Kidney (tissue), 14 donors: ENCODE data around the gene CHD6. TPM values are rescaled to one million over a fixed set of nuclear protein-coding genes. Genes with fewer than 3 reads are reported as not detected.

Experiments
- DNase-seq, 5 donors: peaks; one replicate each; pipeline ENCODE4 v3.0.0-alpha.2; 2013 to 2020
- FAIRE-seq: peaks from 2 replicates; lab custom pipeline; 2012; peaks lifted over from hg19 to GRCh38; lab: Jason Lieb, UNC
- H3K27ac ChIP-seq, 2 donors: one replicate each; pipeline ENCODE4 v1.7.0; 2013; ENCODE audit warnings: low read depth in 2 of 2, low read length in 2 of 2, inconsistent platforms in 1 of 2
- H3K27me3 ChIP-seq: one replicate; pipeline ENCODE4 v1.7.1; 2013; ENCODE audit warnings: low read length, inconsistent platforms; ENCODE audit not compliant: control insufficient read depth, insufficient read depth
- H3K36me3 ChIP-seq, 3 donors: one replicate each; pipeline versions ENCODE4 v1.7.0 to v1.7.1; 2013; ENCODE audit warnings: low read length in 3 of 3, control low read depth in 1 of 3, inconsistent platforms in 1 of 3; ENCODE audit not compliant: insufficient read depth in 3 of 3, control insufficient read depth in 2 of 3
- H3K4me1 ChIP-seq, 3 donors: one replicate each; pipeline versions ENCODE4 v1.7.0 to v1.7.1; 2013; ENCODE audit warnings: low read length in 3 of 3, inconsistent platforms in 1 of 3, low read depth in 1 of 3; ENCODE audit not compliant: control insufficient read depth in 2 of 3, insufficient read depth in 2 of 3
- H3K4me3 ChIP-seq, 3 donors: one replicate each; pipeline versions ENCODE4 v1.7.0 to v1.8.1; 2013; ENCODE audit warnings: low read length in 3 of 3, control low read depth in 1 of 3, inconsistent platforms in 1 of 3
- H3K9ac ChIP-seq, 3 donors: one replicate each; pipeline versions ENCODE4 v1.7.0 to v1.7.1; 2013; ENCODE audit warnings: low read length in 3 of 3, control low read depth in 1 of 3, inconsistent platforms in 1 of 3
- H3K9me3 ChIP-seq, 3 donors: one replicate each; pipeline versions ENCODE4 v1.7.0 to v1.7.1; 2013; ENCODE audit warnings: low read length in 3 of 3, control low read depth in 1 of 3, inconsistent platforms in 1 of 3; ENCODE audit not compliant: control insufficient read depth in 2 of 3, insufficient read depth in 1 of 3
- CTCF ChIP-seq: IDR thresholded peaks from 3 replicates; pipeline ENCODE4 v1.5.1; 2012; ENCODE audit warnings: mild to moderate bottlenecking, moderate library complexity, borderline replicate concordance; ENCODE audit not compliant: insufficient read depth; ENCODE audit errors: extremely low read depth
- intact Hi-C: fragments of 100-400 bp; cut with DNase I; formaldehyde crosslinking; loops from one replicate; pipeline ENCODE4 v1.11.1; 2022
- polyA plus RNA-seq: library from polyadenylated mRNA; stranded (reverse); fragments of 350-450 nt; fragmentation: Illumina TruSeq; extraction: RNeasy Lipid Tissue Mini Kit (QIAGEN cat#74804); gene quantifications from one replicate; pipeline ENCODE4 v1.2.3, GENCODE V29; 2014; ENCODE audit warnings: low read depth, low replicate concordance; ENCODE audit not compliant: insufficient read depth
- total RNA-seq: library from RNA; stranded (reverse); fragmentation: NEBNext Ultra II Directional; extraction: Animal tissue kit (Norgen Biotek cat#: 25700); gene quantifications from one replicate; pipeline ENCODE4 v1.2.1, GENCODE V29; 2021
- donor health status: control.
- donor health status: control.
- donor health status: control.
- donor health status: control.
- donor health status: control.
- donor health status: DM: yes; HTN: yes; CAD: no.
- donor health status: Normal renal cell carcinoma (clear cell type).

Gene CHD6
- total and polyA plus RNA-seq, 2 donors from 2014 or later, result 4.5 to 53.5 TPM

GRCh38 chr20:41577129-41578009 is 40.8 kb downstream of the CHD6 start:
- no peak for FAIRE-seq
- Histone ChIP-seq H3K27ac (no peak overlapping the region), H3K9me3 (no peaks in the 10 kb centered on the region), H3K36me3 (no peaks in the 10 kb centered on the region), H3K27me3 (no peaks in the 10 kb centered on the region), H3K4me1 (peaks cover 0 to 25% (median 8%) of the 10 kb centered on the region in 3 donors), H3K9ac (no peak overlapping the region), H3K4me3 (no peak overlapping the region)
- intact Hi-C loops, result no loop called here
- no peak for TF ChIP-seq CTCF
- DNase-seq, result peak in 2 of 5 donors; percentile 13 to 26

GRCh38 chr20:41575412-41575811 is 42.8 kb downstream of the CHD6 start:
- Histone ChIP-seq H3K9me3 (no peaks in the 10 kb centered on the region), H3K36me3 (no peaks in the 10 kb centered on the region), H3K27me3 (no peaks in the 10 kb centered on the region), H3K4me3 (no peak overlapping the region), H3K4me1 (peaks cover 0 to 21% (median 14%) of the 10 kb centered on the region in 3 donors), H3K27ac (no peak overlapping the region), H3K9ac (no peak overlapping the region)
- intact Hi-C loops, result no loop called here
- no peak for TF ChIP-seq CTCF
- no peak for DNase-seq
- no peak for FAIRE-seq

GRCh38 chr20:41574802-41575389 is 43.3 kb downstream of the CHD6 start:
- Histone ChIP-seq H3K9ac (no peak overlapping the region), H3K27me3 (no peaks in the 10 kb centered on the region), H3K27ac (no peak overlapping the region), H3K9me3 (no peaks in the 10 kb centered on the region), H3K4me1 (peaks cover 0 to 16% (median 14%) of the 10 kb centered on the region in 3 donors), H3K36me3 (no peaks in the 10 kb centered on the region), H3K4me3 (no peak overlapping the region)
- no peak for DNase-seq
- no peak for TF ChIP-seq CTCF
- intact Hi-C loops, result no loop called here
- FAIRE-seq, result no peak
